T47D (cell line): ENCODE results near the gene FAM118B.
"Not testable (repeated sequence)": the region's sequence is repeated elsewhere in the genome, so short reads cannot be mapped to it uniquely, and the experiment has no call there.

Experiments
- DNase-seq, 2 experiments: peaks; one replicate each; pipeline versions ENCODE4 v3.0.0 to v3.0.0-alpha.2; 2011 to 2012; ENCODE audit warnings: low read depth in 1 of 2, low spot score in 1 of 2
- JUND ChIP-seq: IDR thresholded peaks from 2 replicates; pipeline ENCODE4 v1.6.1; 2012; ENCODE audit warnings: low read depth
- in situ Hi-C: cut with HindIII; loops from 2 replicates; pipeline ENCODE4 v1.10.0; 2016; ENCODE audit warnings: low sequenced_read_pairs, low pct_unique_long_range_greater_than_20kb

The FAM118B gene

GRCh38 chr11:126293726-126294125, 82.1 kb downstream of the FAM118B start:
- TF ChIP-seq JUND: no peak
- no peak for DNase-seq
- in situ Hi-C loops: no loop called here

GRCh38 chr11:126297004-126297403, 85.4 kb downstream of the FAM118B start:
- DNase-seq: no peak
- in situ Hi-C loops: no loop called here
- TF ChIP-seq JUND: no peak

DNA sequence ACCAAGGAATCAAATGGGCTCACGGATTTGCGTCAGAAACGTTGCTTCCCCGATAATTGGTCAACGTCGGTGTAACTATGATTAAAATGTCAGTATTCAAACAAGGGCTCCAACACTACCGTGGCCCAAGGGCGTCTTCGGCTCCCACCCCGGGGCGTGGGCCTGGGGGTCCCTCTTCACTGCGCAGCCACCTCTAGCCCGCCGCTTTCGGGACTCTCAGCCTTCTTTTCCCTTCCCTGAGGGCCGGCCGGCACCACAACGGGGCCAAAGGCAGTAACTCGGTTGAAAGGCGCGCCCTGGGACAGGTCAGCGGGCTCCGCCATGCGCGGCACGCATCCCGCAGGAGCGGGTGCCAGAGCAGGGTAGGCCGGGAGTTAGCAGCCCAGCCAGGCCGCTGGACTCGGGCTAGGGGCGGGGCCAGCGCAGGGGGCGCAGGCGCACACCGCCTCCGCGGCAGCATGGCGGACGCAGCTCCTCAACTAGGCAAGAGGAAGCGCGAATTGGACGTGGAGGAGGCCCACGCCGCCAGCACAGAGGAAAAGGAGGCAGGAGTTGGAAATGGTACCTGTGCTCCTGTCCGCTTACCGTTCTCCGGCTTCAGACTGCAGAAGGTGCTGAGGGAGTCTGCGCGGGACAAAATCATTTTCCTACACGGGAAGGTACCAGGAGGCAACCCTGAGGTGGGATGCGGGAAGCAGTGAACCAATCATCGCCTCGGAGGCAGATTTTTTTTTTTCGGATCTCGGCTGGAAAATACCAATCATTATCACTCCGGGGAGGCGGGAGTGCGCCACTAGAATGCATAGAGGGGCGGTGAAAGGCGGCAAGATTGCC, 92.3 kb downstream of the FAM118B start, which contains the start of gene DCPS:
DCPS (plus strand) TSS at position 438 of the 834 bp plus-strand sequence; CDS start at position 459, 21 bp downstream.
- DNase-seq: peak; percentile 95 to 99
- in situ Hi-C loops: no loop called here
- no peak for TF ChIP-seq JUND

DNA sequence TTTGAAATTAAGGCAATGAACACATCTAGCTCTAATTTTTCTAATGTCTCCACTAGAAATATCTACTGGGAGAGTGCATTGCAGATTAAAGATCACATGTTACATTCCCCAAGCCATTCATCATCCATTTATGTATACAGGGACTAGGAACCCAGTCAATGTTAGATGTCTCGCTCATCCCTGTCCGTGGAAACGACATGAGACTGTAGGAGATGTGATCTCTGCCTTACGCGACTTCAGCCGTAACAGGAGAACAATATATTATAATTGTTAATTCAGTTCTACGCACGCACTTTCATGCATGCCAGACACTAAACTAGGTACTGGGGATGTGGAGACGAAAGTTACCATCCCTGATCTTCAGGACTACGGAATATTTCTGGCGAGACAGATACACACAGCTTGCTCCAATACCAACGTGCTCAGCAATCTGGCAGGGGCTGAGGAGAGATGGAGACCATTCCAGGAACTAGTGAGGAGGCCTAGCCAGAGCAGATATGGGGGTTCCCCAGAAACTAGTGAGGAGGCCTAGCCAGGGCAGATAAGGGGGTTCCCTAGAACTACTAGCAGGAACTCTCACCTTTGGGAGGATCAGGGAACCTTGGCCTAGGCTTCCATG, 93.0 kb downstream of the FAM118B start:
- no peak for TF ChIP-seq JUND
- in situ Hi-C loops: no loop called here
- peak in 1 of 2 experiments; percentile 58 for DNase-seq

- no peak for TF ChIP-seq JUND
- in situ Hi-C loops: no loop called here
- no peak for DNase-seq
These were observed 94.1 kb downstream of the FAM118B start for GRCh38 chr11:126305699-126306098.

- peak in 1 of 2 experiments; percentile 69 for DNase-seq
- no peak for TF ChIP-seq JUND
- in situ Hi-C loops: no loop called here
These were observed 96.1 kb downstream of the FAM118B start for GRCh38 chr11:126307706-126308105.

- in situ Hi-C loops: no loop called here
- no peak for DNase-seq
- TF ChIP-seq JUND: no peak
These were observed 96.7 kb downstream of the FAM118B start for GRCh38 chr11:126308271-126308671.

GRCh38 chr11:126308771-126309170, 97.2 kb downstream of the FAM118B start:
- in situ Hi-C loops, DNase-seq: not testable (repeated sequence)

GRCh38 chr11:126310200-126310991, 98.8 kb downstream of the FAM118B start:
- in situ Hi-C loops: no loop called here
- peak; percentile 83 to 88 for DNase-seq
- TF ChIP-seq JUND: no peak

DNA sequence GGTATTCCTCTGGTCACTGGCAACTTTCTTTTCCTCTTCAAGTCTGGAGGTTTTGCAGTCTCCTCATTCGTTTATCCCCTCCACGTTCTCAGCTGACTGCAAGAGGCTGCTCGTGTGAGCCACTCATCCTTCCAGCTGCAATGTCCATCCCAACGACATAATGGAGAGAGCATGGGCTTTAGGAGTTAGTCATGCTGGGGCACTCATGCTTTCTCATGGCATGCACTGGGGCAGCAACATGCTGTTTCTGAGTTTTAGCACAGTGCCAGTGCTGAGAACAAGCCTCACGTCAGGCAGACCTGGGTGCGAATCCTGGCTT, 99.4 kb downstream of the FAM118B start:
- in situ Hi-C loops: no loop called here
- TF ChIP-seq JUND: no peak
- DNase-seq: no peak

DNA sequence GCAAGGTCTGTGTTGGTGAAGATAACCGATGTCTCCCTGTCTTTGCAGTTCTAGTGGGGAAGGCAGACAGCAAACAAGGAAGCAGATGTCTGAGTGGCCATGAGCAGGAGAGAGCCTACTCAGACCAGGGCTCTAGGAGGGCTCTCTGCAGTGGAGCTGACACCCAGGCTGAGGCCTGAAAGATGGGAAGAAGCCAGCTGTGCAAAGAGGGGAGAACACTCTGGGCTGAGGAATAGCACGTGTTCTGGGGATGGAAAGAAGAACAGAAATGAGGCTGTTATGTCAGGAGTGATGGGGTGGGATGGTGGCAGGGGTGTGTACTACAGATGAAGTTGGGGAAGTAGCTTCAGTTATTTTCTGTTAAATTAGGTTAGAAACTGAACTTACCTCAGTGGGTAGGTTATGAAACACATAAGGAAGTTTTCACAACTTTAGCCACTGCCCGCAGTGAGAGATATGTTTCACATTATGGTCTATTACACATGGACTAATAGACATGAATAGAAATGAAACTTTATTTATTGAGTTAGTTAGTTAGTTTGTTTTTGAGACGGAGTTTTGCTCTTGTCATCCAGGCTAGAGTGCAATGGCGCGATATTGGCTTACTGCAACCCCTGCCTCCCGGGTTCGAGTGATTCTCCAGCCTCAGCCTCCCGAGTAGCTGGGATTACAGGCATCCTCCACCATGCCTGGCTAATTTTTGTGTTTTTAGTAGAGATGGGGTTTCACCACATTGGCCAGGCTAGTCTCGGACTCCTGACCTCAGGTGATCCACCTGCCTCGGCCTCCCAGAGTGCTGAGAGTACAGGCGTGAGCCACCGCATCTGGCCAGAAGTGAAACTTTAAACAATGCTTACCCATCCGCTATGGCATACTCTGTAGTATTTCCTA, 100.1 kb downstream of the FAM118B start:
- DNase-seq: no peak
- TF ChIP-seq JUND: no peak
- in situ Hi-C loops: no loop called here
